ENCODE data around the gene FRMD4A. TPM values are rescaled to one million over a fixed set of nuclear protein-coding genes. Genes with fewer than 3 reads are reported as not detected.

Gene FRMD4A
- total RNA-seq, 2 donors from 2014 or later: 18.9 to 46.1 TPM

GRCh38 chr10:14271621-14272020, 59.1 kb downstream of the FRMD4A start:
- intact Hi-C loops (cut with DNase I): no loop called here
- DNase-seq: no peak
- Histone ChIP-seq H3K36me3 (replicated peaks in 1 of 2; ENCODE audit: insufficient read depth in 1 of 2, low read depth in 2 of 2) (no peaks in the 10 kb centered on the region), H3K4me3 (no peak overlapping the region), H3K27ac (no peak overlapping the region), H3K9me3 (no peaks in the 10 kb centered on the region), H3K27me3 (no peaks in the 10 kb centered on the region), H3K4me1 (no peaks in the 10 kb centered on the region)
- WGBS, 2 donors: 80 to 87% methylated on average over 3 of the region's 3 CpGs
- no peak for ATAC-seq
- TF ChIP-seq CTCF (IDR thresholded peaks at IDR 0.05) (no peak), POLR2A (IDR thresholded peaks at IDR 0.05) (no peak)

GRCh38 chr10:14270370-14270769, 60.4 kb downstream of the FRMD4A start:
- no peak overlapping the region for H3K4me3 ChIP-seq
- no peak for DNase-seq
- intact Hi-C loops (cut with DNase I): no loop called here
- WGBS, 2 donors: 68 to 71% methylated on average over 3 of the region's 3 CpGs
- TF ChIP-seq CTCF (IDR thresholded peaks at IDR 0.05) (no peak), POLR2A (IDR thresholded peaks at IDR 0.05) (no peak)
- no peaks in the 10 kb centered on the region for H3K36me3 ChIP-seq (replicated peaks in 1 of 2; ENCODE audit: insufficient read depth in 1 of 2, low read depth in 2 of 2)
- no peaks in the 10 kb centered on the region for H3K4me1 ChIP-seq
- no peak overlapping the region for H3K27ac ChIP-seq
- H3K27me3 ChIP-seq: no peaks in the 10 kb centered on the region
- no peak for ATAC-seq
- no peaks in the 10 kb centered on the region for H3K9me3 ChIP-seq

- ATAC-seq: no peak
- Histone ChIP-seq H3K36me3 (replicated peaks in 1 of 2; ENCODE audit: insufficient read depth in 1 of 2, low read depth in 2 of 2) (no peaks in the 10 kb centered on the region), H3K27ac (no peak overlapping the region), H3K4me3 (no peak overlapping the region), H3K9me3 (no peaks in the 10 kb centered on the region), H3K4me1 (peaks cover 3% of the 10 kb centered on the region), H3K27me3 (no peaks in the 10 kb centered on the region)
- intact Hi-C loops (cut with DNase I): no loop called here
- no peak for TF ChIP-seq POLR2A (IDR thresholded peaks at IDR 0.05)
- TF ChIP-seq CTCF (IDR thresholded peaks at IDR 0.05): no peak
- 89 to 91% methylated on average over 4 of the region's 4 CpGs for WGBS, 2 donors
- DNase-seq: no peak
Measured at GRCh38 chr10:14265709-14266108, 65.0 kb downstream of the FRMD4A start.

GRCh38 chr10:14262836-14263425, 67.8 kb downstream of the FRMD4A start:
- WGBS, 2 donors: 87 to 93% methylated on average over 15 of the region's 15 CpGs
- no peak overlapping the region for H3K4me3 ChIP-seq
- H3K4me1 ChIP-seq: peaks cover 16% of the 10 kb centered on the region
- DNase-seq (no peak), ATAC-seq (no peak)
- H3K27ac ChIP-seq: no peak overlapping the region
- intact Hi-C loops (cut with DNase I): no loop called here
- no peaks in the 10 kb centered on the region for H3K27me3 ChIP-seq
- no peaks in the 10 kb centered on the region for H3K9me3 ChIP-seq
- no peak for TF ChIP-seq CTCF (IDR thresholded peaks at IDR 0.05)
- TF ChIP-seq POLR2A (IDR thresholded peaks at IDR 0.05): no peak
- H3K36me3 ChIP-seq (replicated peaks in 1 of 2; ENCODE audit: insufficient read depth in 1 of 2, low read depth in 2 of 2): no peaks in the 10 kb centered on the region

- TF ChIP-seq POLR2A (IDR thresholded peaks at IDR 0.05) (no peak), CTCF (IDR thresholded peaks at IDR 0.05) (no peak)
- intact Hi-C loops (cut with DNase I): no loop called here
- H3K4me1 ChIP-seq: peaks cover 16% of the 10 kb centered on the region
- no peak overlapping the region for H3K4me3 ChIP-seq
- 89% methylated on average over 2 of the region's 2 CpGs for WGBS, 2 donors
- H3K27me3 ChIP-seq: no peaks in the 10 kb centered on the region
- no peaks in the 10 kb centered on the region for H3K36me3 ChIP-seq (replicated peaks in 1 of 2; ENCODE audit: insufficient read depth in 1 of 2, low read depth in 2 of 2)
- DNase-seq (no peak), ATAC-seq (no peak)
- no peak overlapping the region for H3K27ac ChIP-seq
- no peaks in the 10 kb centered on the region for H3K9me3 ChIP-seq
Measured at GRCh38 chr10:14261336-14261735, 69.4 kb downstream of the FRMD4A start.
